Measurements from ENCODE around the gene SLAIN1. TPM values are rescaled to one million over a fixed set of nuclear protein-coding genes. Genes with fewer than 3 reads are reported as not detected.

Gene SLAIN1
- total and polyA plus RNA-seq, 2 donors from 2014 or later = 6.0 to 12.4 TPM

- H3K4me3 ChIP-seq (ENCODE audit: low read length in 3 of 3) = no peak overlapping the region
- H3K4me1 ChIP-seq (ENCODE audit: control insufficient read depth in 2 of 3, insufficient read depth in 2 of 3, low read depth in 1 of 3, low read length in 3 of 3) = peaks cover 0 to 3% (median 0%) of the 10 kb centered on the region in 3 donors
- no peak overlapping the region for H3K9ac ChIP-seq (ENCODE audit: low read length in 3 of 3)
- FAIRE-seq (no peak), DNase-seq (no peak)
- no peaks in the 10 kb centered on the region for H3K36me3 ChIP-seq (ENCODE audit: control insufficient read depth in 2 of 3, insufficient read depth in 3 of 3, low read length in 3 of 3)
- intact Hi-C loops (cut with DNase I) = no loop called here
- no peaks in the 10 kb centered on the region for H3K9me3 ChIP-seq (ENCODE audit: control insufficient read depth in 2 of 3, insufficient read depth in 1 of 3, low read length in 3 of 3)
- TF ChIP-seq, protein P1, sequence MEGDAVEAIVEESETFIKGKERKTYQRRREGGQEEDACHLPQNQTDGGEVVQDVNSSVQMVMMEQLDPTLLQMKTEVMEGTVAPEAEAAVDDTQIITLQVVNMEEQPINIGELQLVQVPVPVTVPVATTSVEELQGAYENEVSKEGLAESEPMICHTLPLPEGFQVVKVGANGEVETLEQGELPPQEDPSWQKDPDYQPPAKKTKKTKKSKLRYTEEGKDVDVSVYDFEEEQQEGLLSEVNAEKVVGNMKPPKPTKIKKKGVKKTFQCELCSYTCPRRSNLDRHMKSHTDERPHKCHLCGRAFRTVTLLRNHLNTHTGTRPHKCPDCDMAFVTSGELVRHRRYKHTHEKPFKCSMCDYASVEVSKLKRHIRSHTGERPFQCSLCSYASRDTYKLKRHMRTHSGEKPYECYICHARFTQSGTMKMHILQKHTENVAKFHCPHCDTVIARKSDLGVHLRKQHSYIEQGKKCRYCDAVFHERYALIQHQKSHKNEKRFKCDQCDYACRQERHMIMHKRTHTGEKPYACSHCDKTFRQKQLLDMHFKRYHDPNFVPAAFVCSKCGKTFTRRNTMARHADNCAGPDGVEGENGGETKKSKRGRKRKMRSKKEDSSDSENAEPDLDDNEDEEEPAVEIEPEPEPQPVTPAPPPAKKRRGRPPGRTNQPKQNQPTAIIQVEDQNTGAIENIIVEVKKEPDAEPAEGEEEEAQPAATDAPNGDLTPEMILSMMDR (IDR thresholded peaks at IDR 0.05; ENCODE audit: borderline replicate concordance, extremely low read depth, insufficient read depth) = no peak
- H3K27ac ChIP-seq (ENCODE audit: low read depth in 2 of 2, low read length in 2 of 2) = no peak overlapping the region
- no peaks in the 10 kb centered on the region for H3K27me3 ChIP-seq (ENCODE audit: control insufficient read depth, insufficient read depth, low read length)
Observed at GRCh38 chr13:77810878-77811277, 113.4 kb downstream of the SLAIN1 start.

DNA sequence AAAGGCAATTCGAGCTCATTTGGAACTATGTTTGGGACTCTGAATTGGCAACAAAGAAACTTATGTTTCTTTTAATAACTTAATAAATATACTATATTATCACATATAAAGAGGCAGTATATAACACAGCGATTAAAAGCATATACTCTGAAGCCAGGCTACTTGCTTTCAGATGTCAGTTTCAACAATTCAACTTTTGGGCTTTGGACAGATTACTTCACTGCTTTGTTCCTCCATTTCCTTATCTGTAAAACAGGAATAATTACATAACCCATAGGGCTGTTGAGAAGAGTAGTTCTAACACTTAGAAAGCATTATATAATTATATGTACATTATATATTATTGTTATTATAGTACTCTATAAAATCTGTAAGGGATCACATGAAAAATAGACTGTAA lies 113.9 kb downstream of the SLAIN1 start:
- peaks cover 0 to 3% (median 0%) of the 10 kb centered on the region in 3 donors for H3K4me1 ChIP-seq (ENCODE audit: control insufficient read depth in 2 of 3, insufficient read depth in 2 of 3, low read depth in 1 of 3, low read length in 3 of 3)
- DNase-seq (no peak), FAIRE-seq (no peak)

DNA sequence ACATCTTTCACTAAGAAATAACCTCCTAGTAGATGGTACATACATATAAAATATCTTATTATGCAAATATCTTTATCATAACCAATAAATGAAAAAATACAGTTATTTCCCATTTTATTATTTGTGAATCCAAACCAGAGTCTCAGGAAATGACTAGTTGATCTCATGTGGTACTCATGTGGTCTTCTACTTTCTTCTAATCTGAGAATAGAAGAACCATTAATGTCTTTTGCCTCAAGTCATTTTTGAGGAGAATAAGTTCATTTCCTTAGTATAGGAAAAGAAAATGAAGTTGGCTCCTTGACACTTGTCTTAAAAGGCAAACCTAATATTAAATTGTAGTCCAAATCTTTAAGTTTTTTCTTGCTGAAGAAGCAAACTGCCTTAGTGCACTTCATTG lies 114.5 kb downstream of the SLAIN1 start:
- Histone ChIP-seq H3K27me3 (ENCODE audit: control insufficient read depth, insufficient read depth, low read length) (no peaks in the 10 kb centered on the region), H3K36me3 (ENCODE audit: control insufficient read depth in 2 of 3, insufficient read depth in 3 of 3, low read length in 3 of 3) (no peaks in the 10 kb centered on the region), H3K9me3 (ENCODE audit: control insufficient read depth in 2 of 3, insufficient read depth in 1 of 3, low read length in 3 of 3) (no peaks in the 10 kb centered on the region), H3K4me3 (ENCODE audit: low read length in 3 of 3) (no peak overlapping the region), H3K27ac (ENCODE audit: low read depth in 2 of 2, low read length in 2 of 2) (no peak overlapping the region), H3K9ac (ENCODE audit: low read length in 3 of 3) (no peak overlapping the region), H3K4me1 (ENCODE audit: control insufficient read depth in 2 of 3, insufficient read depth in 2 of 3, low read depth in 1 of 3, low read length in 3 of 3) (peaks cover 0 to 3% (median 0%) of the 10 kb centered on the region in 3 donors)
- TF ChIP-seq, protein P1 (IDR thresholded peaks at IDR 0.05; ENCODE audit: borderline replicate concordance, extremely low read depth, insufficient read depth) = no peak
- no peak for FAIRE-seq
- no peak for DNase-seq
- intact Hi-C loops (cut with DNase I) = no loop called here

More for the DNA sequence above, 113.9 kb downstream of the SLAIN1 start:
- Histone ChIP-seq H3K27ac (ENCODE audit: low read depth in 2 of 2, low read length in 2 of 2) (no peak overlapping the region), H3K36me3 (ENCODE audit: control insufficient read depth in 2 of 3, insufficient read depth in 3 of 3, low read length in 3 of 3) (no peaks in the 10 kb centered on the region), H3K27me3 (ENCODE audit: control insufficient read depth, insufficient read depth, low read length) (no peaks in the 10 kb centered on the region), H3K9me3 (ENCODE audit: control insufficient read depth in 2 of 3, insufficient read depth in 1 of 3, low read length in 3 of 3) (no peaks in the 10 kb centered on the region), H3K9ac (ENCODE audit: low read length in 3 of 3) (no peak overlapping the region), H3K4me3 (ENCODE audit: low read length in 3 of 3) (no peak overlapping the region)
- TF ChIP-seq, protein P1 (IDR thresholded peaks at IDR 0.05; ENCODE audit: borderline replicate concordance, extremely low read depth, insufficient read depth) = no peak
- intact Hi-C loops (cut with DNase I) = no loop called here

Small RNA genes within 50 kb of the gene (microRNA-seq; reads per million reads assigned to microRNA genes)
- gene MIR3665 = not detected

Other genes with a start within 250 kb of the SLAIN1 start
- gene SCEL, start 162.0 kb upstream of the SLAIN1 start, total RNA-seq = 3.3 TPM
- gene SCEL, start 162.0 kb upstream of the SLAIN1 start, polyA plus RNA-seq (ENCODE audit: insufficient read depth, low read depth, low replicate concordance) = 0.22 TPM
- gene EDNRB, start 221.1 kb downstream of the SLAIN1 start, total RNA-seq = 60.1 TPM
- gene EDNRB, start 221.1 kb downstream of the SLAIN1 start, polyA plus RNA-seq (ENCODE audit: insufficient read depth, low read depth, low replicate concordance) = 14.0 TPM

Measured in kidney (tissue), 14 donors.